SK-N-SH (cell line): ENCODE measurements around the gene AKR1D1. TPM values are rescaled to one million over a fixed set of nuclear protein-coding genes. Genes with fewer than 3 reads are reported as not detected.

Experiments
- CTCF ChIA-PET: fragments of 300-600, 350-600 bp; formaldehyde crosslinking; extraction: SDS; loops from one replicate; lab custom pipeline; 2021; lab: Yijun Ruan, JAX
- POLR2A ChIA-PET: fragments of 350-600 bp; sonication (Branson Sonifier 250); formaldehyde crosslinking; extraction: SDS; loops from one replicate; lab custom pipeline; 2020; ENCODE audit warnings: antibody characterized with exemption, inconsistent platforms; lab: Yijun Ruan, JAX
- DNase-seq: peaks from one replicate; pipeline ENCODE4 v3.0.0; 2012
- H2AFZ ChIP-seq: fragments of 200-600 bp; sonication (generic); 2 replicates; pipeline ENCODE4 v1.8.1; 2016; ENCODE audit warnings: antibody characterized with exemption, mild to moderate bottlenecking, low read depth
- H3F3A ChIP-seq: fragments of 200-600 bp; sonication (generic); replicated peaks from 2 replicates; pipeline ENCODE3; 2016; ENCODE audit warnings: antibody characterized with exemption, mild to moderate bottlenecking; ENCODE audit not compliant: insufficient read depth
- H3K27ac ChIP-seq, 2 experiments: fragments of 200-500 bp in 1 of 2; fragments of 200-600 bp in 1 of 2; sonication (Bioruptor generic) in 1 of 2; sonication (generic), shearing (Covaris generic) in 1 of 2; 2 replicates each; pipeline versions ENCODE4 v1.5.1 to v1.6.1; 2014 to 2016; ENCODE audit warnings: low read depth in 2 of 2, inconsistent platforms in 1 of 2, low read length in 1 of 2, mild to moderate bottlenecking in 1 of 2, mixed read lengths in 1 of 2
- H3K27me3 ChIP-seq: fragments of 200-600 bp; sonication (generic), shearing (Covaris generic); 2 replicates; pipeline ENCODE4 v1.6.1; 2016; ENCODE audit warnings: mixed run types; ENCODE audit not compliant: insufficient read depth
- H3K36me3 ChIP-seq, 2 experiments: fragments of 200-500 bp in 1 of 2; fragments of 200-600 bp in 1 of 2; sonication (Bioruptor generic) in 1 of 2; sonication (generic) in 1 of 2; replicated peaks in 1 of 2; 2 replicates each; pipeline versions ENCODE3 to v1.5.1; 2014 to 2016; ENCODE audit warnings: low read length in 1 of 2, mild to moderate bottlenecking in 1 of 2; ENCODE audit not compliant: insufficient read depth in 2 of 2, control insufficient read depth in 1 of 2
- H3K4me1 ChIP-seq, 2 experiments: fragments of 200-500 bp in 1 of 2; fragments of 200-600 bp in 1 of 2; sonication (Bioruptor generic) in 1 of 2; sonication (generic), shearing (Covaris generic) in 1 of 2; 2 replicates each; pipeline versions ENCODE4 v1.5.1 to v1.6.1; 2014 to 2016; ENCODE audit warnings: low read depth in 1 of 2, low read length in 1 of 2, mixed run types in 1 of 2; ENCODE audit not compliant: insufficient read depth in 2 of 2, control insufficient read depth in 1 of 2
- H3K4me2 ChIP-seq: fragments of 200-600 bp; sonication (generic), shearing (Covaris generic); 2 replicates; pipeline ENCODE4 v1.6.1; 2017; ENCODE audit warnings: mixed run types
- H3K4me3 ChIP-seq, 2 experiments: fragments of 200-500 bp in 1 of 2; fragments of 200-600 bp in 1 of 2; sonication (Bioruptor generic) in 1 of 2; sonication (generic), shearing (Covaris generic) in 1 of 2; 2 replicates each; pipeline versions ENCODE4 v1.5.1 to v1.8.1; 2014 to 2016; ENCODE audit warnings: low read depth in 2 of 2, inconsistent platforms in 1 of 2, low read length in 1 of 2, mild to moderate bottlenecking in 1 of 2, mixed read lengths in 1 of 2, moderate library complexity in 1 of 2
- H3K79me2 ChIP-seq: fragments of 200-600 bp; sonication (generic); 2 replicates; pipeline ENCODE4 v1.8.1; 2017; ENCODE audit warnings: mild to moderate bottlenecking; ENCODE audit not compliant: insufficient read depth
- H3K9ac ChIP-seq: fragments of 200-600 bp; sonication (generic); 2 replicates; pipeline ENCODE4 v1.6.1; 2017; ENCODE audit warnings: mixed run types
- H3K9me2 ChIP-seq: fragments of 200-600 bp; sonication (generic); 2 replicates; pipeline ENCODE4 v1.6.1; 2017; ENCODE audit warnings: mixed run types
- H3K9me3 ChIP-seq: fragments of 200-600 bp; sonication (generic); 2 replicates; pipeline ENCODE4 v1.6.1; 2017; ENCODE audit warnings: mixed run types, mild to moderate bottlenecking, moderate library complexity
- H4K20me1 ChIP-seq: fragments of 200-600 bp; sonication (generic); 2 replicates; pipeline ENCODE4 v1.6.1; 2017; ENCODE audit warnings: mild to moderate bottlenecking, mixed run types; ENCODE audit not compliant: insufficient read depth
- CHD2 ChIP-seq: fragments of 150-350 bp; IDR thresholded peaks from 2 replicates; pipeline ENCODE4 v1.6.1; 2018; ENCODE audit warnings: low read length; ENCODE audit not compliant: partially characterized antibody
- EP300 ChIP-seq, 2 experiments: IDR thresholded peaks; 2 replicates each; pipeline versions ENCODE4 v1.4.0 to v1.6.1; 2012; ENCODE audit warnings: borderline replicate concordance in 1 of 2, low read depth in 1 of 2, low read length in 1 of 2
- EZH2phosphoT487 ChIP-seq: fragments of 200-600 bp; sonication (generic); IDR thresholded peaks from 2 replicates; pipeline ENCODE4 v1.6.1; 2017; ENCODE audit warnings: low read depth, mixed run types, mild to moderate bottlenecking, antibody characterized with exemption, moderate library complexity, borderline replicate concordance
- FOXJ3 ChIP-seq: sonication (generic); formaldehyde crosslinking; IDR thresholded peaks from 2 replicates; pipeline ENCODE4 v1.5.1; 2020; ENCODE audit warnings: mild to moderate bottlenecking, missing genetic modification reagents
- GATA2 ChIP-seq: sonication (generic); formaldehyde crosslinking; IDR thresholded peaks from 2 replicates; pipeline ENCODE4 v1.5.0; 2020; ENCODE audit warnings: mild to moderate bottlenecking, missing genetic modification reagents
- MEF2A ChIP-seq: IDR thresholded peaks from 2 replicates; pipeline ENCODE4 v1.4.0; 2012; ENCODE audit warnings: low read depth, borderline replicate concordance
- MXI1 ChIP-seq: IDR thresholded peaks from 2 replicates; pipeline ENCODE4 v1.6.1; 2012; ENCODE audit warnings: mild to moderate bottlenecking, low read depth, low read length, improper control_type of control experiment
- NFIC ChIP-seq: IDR thresholded peaks from 2 replicates; pipeline ENCODE4 v1.4.0; 2012; ENCODE audit warnings: borderline replicate concordance
- POLR2AphosphoS5 ChIP-seq: IDR thresholded peaks from 2 replicates; pipeline ENCODE4 v1.6.1; 2012; ENCODE audit warnings: low read depth, low read length
- RXRA ChIP-seq: IDR thresholded peaks from 2 replicates; pipeline ENCODE4 v1.4.0; 2012; ENCODE audit warnings: low read depth, mild to moderate bottlenecking, borderline replicate concordance
- SMC3 ChIP-seq: IDR thresholded peaks from 2 replicates; pipeline ENCODE4 v1.6.1; 2012; ENCODE audit warnings: low read depth, low read length, improper control_type of control experiment
- TAF1 ChIP-seq: IDR thresholded peaks from 2 replicates; pipeline ENCODE4 v1.6.1; 2012; ENCODE audit warnings: low read depth, mild to moderate bottlenecking, low read length, moderate library complexity, borderline replicate concordance
- WGBS: methylation state at CpG from one replicate; pipeline ENCODE4 v1.1.6; 2017; ENCODE audit warnings: low lambda C conversion rate; 5-methylcytosine and 5-hydroxymethylcytosine counted together
- polyA plus RNA-seq, 3 experiments: library from polyadenylated mRNA; depleted of rRNA; stranded (reverse); fragments of >200 nt; gene quantifications; 2 replicates each; pipeline ENCODE4 v1.2.3, GENCODE V29; 2012
- TF ChIP-seq, protein P1 (sequence below): fragments of 150-350 bp; IDR thresholded peaks from 2 replicates; pipeline ENCODE4 v1.6.1; 2016; ENCODE audit warnings: mild to moderate bottlenecking, low read depth, low read length

Gene AKR1D1
- polyA plus RNA-seq, 1 of the 3 experiments (the other 2 are of a cell fraction) = not detected

DNA sequence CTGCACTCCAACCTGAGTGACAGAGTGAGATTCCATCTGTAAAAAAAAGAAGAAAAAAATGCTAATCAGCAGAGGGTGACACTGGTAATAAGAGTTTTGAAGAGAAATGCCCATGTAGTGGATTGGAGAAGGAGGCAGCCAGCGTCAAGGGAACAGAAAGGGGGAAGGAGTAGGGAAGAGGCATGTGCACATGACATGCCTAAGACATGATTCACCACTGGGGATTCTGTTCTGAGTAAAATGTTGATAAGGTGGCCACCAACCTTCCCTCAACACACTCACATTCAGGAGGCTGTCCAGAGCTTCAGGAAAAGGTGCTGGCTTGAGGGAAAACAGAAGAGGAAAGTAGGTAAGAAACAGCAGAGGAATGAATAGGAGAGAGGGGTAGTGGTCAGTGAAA lies 39.9 kb downstream of the AKR1D1 start:
- no peak overlapping the region for H2AFZ ChIP-seq
- peaks cover 0 to 7% of the 10 kb centered on the region in 2 experiments; a peak in 1 of 4 replicates for H3K4me1 ChIP-seq
- DNase-seq = no peak
- H3K27me3 ChIP-seq = no peaks in the 10 kb centered on the region
- H3K4me2 ChIP-seq = no peak overlapping the region
- no peaks in the 10 kb centered on the region for H3K79me2 ChIP-seq
- no peaks in the 10 kb centered on the region for H3K36me3 ChIP-seq
- CTCF ChIA-PET = no interaction called here
- POLR2A ChIA-PET = no interaction called here
- H3K9me3 ChIP-seq = peaks cover 4% of the 10 kb centered on the region; the same call in 1 of the 2 replicates
- no peak overlapping the region for H3K27ac ChIP-seq
- H3K4me3 ChIP-seq = no peak overlapping the region
- H3K9ac ChIP-seq = no peak overlapping the region
- H3K9me2 ChIP-seq = no peaks in the 10 kb centered on the region
- H3F3A ChIP-seq = no peaks in the 10 kb centered on the region
- no peak for TF ChIP-seq FOXJ3
- TF ChIP-seq, protein P1, sequence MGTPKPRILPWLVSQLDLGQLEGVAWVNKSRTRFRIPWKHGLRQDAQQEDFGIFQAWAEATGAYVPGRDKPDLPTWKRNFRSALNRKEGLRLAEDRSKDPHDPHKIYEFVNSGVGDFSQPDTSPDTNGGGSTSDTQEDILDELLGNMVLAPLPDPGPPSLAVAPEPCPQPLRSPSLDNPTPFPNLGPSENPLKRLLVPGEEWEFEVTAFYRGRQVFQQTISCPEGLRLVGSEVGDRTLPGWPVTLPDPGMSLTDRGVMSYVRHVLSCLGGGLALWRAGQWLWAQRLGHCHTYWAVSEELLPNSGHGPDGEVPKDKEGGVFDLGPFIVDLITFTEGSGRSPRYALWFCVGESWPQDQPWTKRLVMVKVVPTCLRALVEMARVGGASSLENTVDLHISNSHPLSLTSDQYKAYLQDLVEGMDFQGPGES = no peak
- no peaks in the 10 kb centered on the region for H4K20me1 ChIP-seq
- 14% methylated on average over 1 of the region's 1 CpG for WGBS

DNA sequence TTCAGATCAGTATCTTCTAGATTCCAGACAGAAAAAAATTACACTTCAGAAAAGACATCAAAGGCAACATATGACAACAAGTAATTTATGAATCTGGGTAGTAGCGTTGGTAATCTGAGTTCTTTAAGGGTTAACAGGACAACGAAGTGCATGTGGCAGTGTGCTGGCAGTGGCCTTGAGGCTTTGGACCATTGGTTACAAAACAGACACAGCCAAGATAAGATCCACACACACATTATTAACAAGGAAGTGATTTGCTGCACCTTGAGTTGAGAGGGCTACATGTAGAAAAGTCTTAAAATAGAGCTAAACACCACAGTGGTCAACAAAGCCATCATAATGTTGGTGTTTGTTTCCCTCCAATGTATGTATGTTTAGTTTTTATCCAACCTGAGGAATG lies 40.6 kb downstream of the AKR1D1 start:
- Histone ChIP-seq H4K20me1 (no peaks in the 10 kb centered on the region), H3K27ac (peak overlapping the region in 1 of 2 experiments; percentile 12; a peak in 1 of 4 replicates), H3K9me3 (peaks cover 4% of the 10 kb centered on the region; the same call in 1 of the 2 replicates), H3K4me3 (no peak overlapping the region), H2AFZ (no peak overlapping the region), H3K9me2 (no peaks in the 10 kb centered on the region)
- CTCF ChIA-PET = interaction anchor here (1.0 kb wide), 1 partner anchor 45 kb away, joined by 3 read pairs; no protein-coding TSS in a partner anchor
- TF ChIP-seq MXI1 = peak; percentile 29; the same call in 1 of the 2 replicates
- TF ChIP-seq EZH2phosphoT487 = no peak
- peak in 1 of 2 experiments; percentile 53; a peak in 1 of 4 replicates for TF ChIP-seq EP300 (IDR thresholded peaks at IDR 0.05; ENCODE audit: borderline replicate concordance in 1 of 2, low read depth in 1 of 2, low read length in 1 of 2)
- TF ChIP-seq CHD2 = peak; percentile 27
- 0 out of 2 replicates have a peak, but pooled peaks have one; percentile 56 for TF ChIP-seq GATA2 (CRISPR knock-in tag)
- TF ChIP-seq MEF2A = no peak
- TF ChIP-seq, all 33 proteins: peak for 4
- 33% methylated on average over 2 of the region's 2 CpGs for WGBS
- DNase-seq = peak; percentile 55
- H3K4me2 ChIP-seq = no peak overlapping the region
- no peaks in the 10 kb centered on the region for H3K79me2 ChIP-seq
- no peak overlapping the region for H3K9ac ChIP-seq
- POLR2A ChIA-PET = no interaction called here
- no peaks in the 10 kb centered on the region for H3F3A ChIP-seq
- H3K36me3 ChIP-seq = no peaks in the 10 kb centered on the region
- H3K4me1 ChIP-seq = peaks cover 0 to 7% of the 10 kb centered on the region in 2 experiments; a peak in 1 of 4 replicates
- no peaks in the 10 kb centered on the region for H3K27me3 ChIP-seq

DNA sequence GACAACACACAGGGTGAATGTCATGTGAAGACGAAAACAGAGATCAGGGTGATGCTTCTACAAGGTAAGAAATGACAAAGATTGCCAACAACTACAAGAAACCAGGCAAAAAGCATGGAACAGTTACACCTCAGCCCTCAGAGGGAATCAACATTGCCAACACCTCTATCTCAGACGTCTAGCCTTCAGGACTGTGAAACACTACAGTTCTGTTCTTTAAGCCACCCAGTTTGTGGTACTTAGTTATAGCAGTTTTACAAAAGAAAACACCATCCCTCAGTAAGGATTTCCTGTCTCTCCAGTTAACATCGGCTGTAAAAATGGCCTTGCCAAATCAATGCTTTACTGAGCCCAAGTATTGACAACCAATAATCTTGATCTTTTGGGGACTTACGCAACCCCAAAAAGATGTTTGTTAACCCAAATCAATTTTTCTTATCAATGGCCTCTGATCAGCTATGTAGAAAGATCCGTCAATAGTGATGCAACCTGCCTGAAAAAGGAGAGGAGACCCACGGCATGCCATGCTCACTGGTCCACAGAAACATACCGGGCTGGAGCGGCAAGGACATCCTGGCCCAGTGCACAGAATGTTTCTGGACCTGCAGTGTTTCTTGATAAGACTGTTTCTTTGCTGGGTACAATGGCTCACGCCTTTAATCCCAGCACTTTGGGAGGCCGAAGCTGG lies 44.0 kb downstream of the AKR1D1 start:
- TF ChIP-seq SMC3 (no peak), GATA2 (CRISPR knock-in tag) (no peak), TAF1 (no peak), FOXJ3 (no peak), RXRA (no peak), POLR2AphosphoS5 (no peak), NFIC (no peak)
- Histone ChIP-seq H3K4me3 (no peak overlapping the region), H3K9me2 (no peaks in the 10 kb centered on the region), H4K20me1 (no peaks in the 10 kb centered on the region), H3K27ac (no peak overlapping the region), H3K9ac (no peak overlapping the region), H3K4me2 (no peak overlapping the region), H3K27me3 (no peaks in the 10 kb centered on the region), H3F3A (no peaks in the 10 kb centered on the region), H3K4me1 (peaks cover 0 to 10% of the 10 kb centered on the region in 2 experiments; a peak in 1 of 4 replicates), H2AFZ (no peak overlapping the region), H3K9me3 (peaks cover 4% of the 10 kb centered on the region; the same call in 1 of the 2 replicates), H3K36me3 (no peaks in the 10 kb centered on the region), H3K79me2 (no peaks in the 10 kb centered on the region)
- POLR2A ChIA-PET = no interaction called here
- 53% methylated on average over 10 of the region's 10 CpGs for WGBS
- DNase-seq = no peak
- CTCF ChIA-PET = interaction anchor here (1.1 kb wide), 1 partner anchor 14 kb away, joined by 3 read pairs; no protein-coding TSS in a partner anchor
